Pancreas (tissue), 10 donors: Measurements from ENCODE around the gene WIF1. TPM values are rescaled to one million over a fixed set of nuclear protein-coding genes. Genes with fewer than 3 reads are reported as not detected.

Experiments used
- ATAC-seq, 4 donors: fragments of 200-7000 bp; cut with Tn5 transposase; one replicate each; pipeline versions ENCODE4 v1.8.0 to v1.9.1; 2020; ENCODE audit warnings: mild to moderate bottlenecking in 4 of 4, moderate library complexity in 4 of 4
- DNase-seq, 6 donors: peaks; one replicate each; pipeline ENCODE4 v3.0.0-alpha.2; 2020
- FAIRE-seq: peaks from 2 replicates; lab custom pipeline; 2012; peaks lifted over from hg19 to GRCh38; lab: Jason Lieb, UNC
- H3K27ac ChIP-seq, 4 donors: fragments of 200-600 bp; sonication (generic); 1 replicate in 3 of 4; 2 replicates in 1 of 4; pipeline versions ENCODE4 v1.5.0 to v1.8.0; 2020
- H3K27me3 ChIP-seq, 4 donors: fragments of 200-600 bp; one replicate each; pipeline ENCODE4 v1.8.0; 2021
- H3K36me3 ChIP-seq, 3 donors: fragments of 200-600 bp; sonication (generic) in 1 of 3; one replicate each; pipeline versions ENCODE4 v1.5.0 to v1.8.0; 2020 to 2021
- H3K4me1 ChIP-seq, 3 donors: fragments of 200-600 bp; one replicate each; pipeline ENCODE4 v1.8.0; 2021
- H3K4me3 ChIP-seq, 4 donors: fragments of 200-600 bp; sonication (generic) in 2 of 4; one replicate each; pipeline versions ENCODE4 v1.5.0 to v1.8.0; 2020 to 2021
- H3K9me3 ChIP-seq, 4 donors: fragments of 200-600 bp; one replicate each; pipeline ENCODE4 v1.8.0; 2021
- WGBS, 2 donors: extraction: QIAGEN DNeasy Blood & Tissue Kit; methylation state at CpG; one replicate each; pipeline ENCODE4 v1.1.7; 2013; 5-methylcytosine and 5-hydroxymethylcytosine counted together
- intact Hi-C, 3 donors: fragments of 100-400 bp; cut with DNase I; formaldehyde crosslinking; loops; one replicate each; pipeline versions ENCODE4 v1.11.1 to v1.14.2; 2022
- polyA plus RNA-seq, 2 donors: library from polyadenylated mRNA; stranded (reverse); fragments of 200-250 nt; gene quantifications; one replicate each; pipeline ENCODE4 v1.2.3, GENCODE V29; 2013
- total RNA-seq, 6 donors: library from RNA; stranded (reverse); fragmentation: NEBNext Ultra II Directional in 4 of 6; extraction: Animal tissue kit (Norgen Biotek cat#: 25700) in 4 of 6; gene quantifications; one replicate each; pipeline versions ENCODE4 v1.2.1 to v1.2.4, GENCODE V29; 2021 to 2023
- TF ChIP-seq, protein P1 (sequence below), 4 donors: fragments of 200-600 bp; sonication (generic) in 3 of 4; IDR thresholded peaks; one replicate each; pipeline versions ENCODE4 v1.5.0 to v1.8.0; 2021; ENCODE audit warnings: antibody characterized with exemption in 4 of 4
- donor health status: healthy with polysubstance abuse.
- donor health status: DM: no; HTN: no; CAD: no; lungs with moderate emphysema.
- donor health status: DM: no; HTN: no; CAD: no.
- donor health status: control.
- donor health status: control.
- donor health status: Bipolar disorder and iron deficiency.
- donor health status: DM: yes; HTN: yes; CAD: no.
- donor health status: DM: no; HTN: no; CAD: no.
- donor health status: DM: no; HTN: no; CAD: no.
- donor health status: DM: yes; HTN: yes; CAD: no.

The WIF1 gene
- total and polyA plus RNA-seq, 8 donors: 0.08 to 0.69 (median 0.46) TPM; not detected in 3

DNA sequence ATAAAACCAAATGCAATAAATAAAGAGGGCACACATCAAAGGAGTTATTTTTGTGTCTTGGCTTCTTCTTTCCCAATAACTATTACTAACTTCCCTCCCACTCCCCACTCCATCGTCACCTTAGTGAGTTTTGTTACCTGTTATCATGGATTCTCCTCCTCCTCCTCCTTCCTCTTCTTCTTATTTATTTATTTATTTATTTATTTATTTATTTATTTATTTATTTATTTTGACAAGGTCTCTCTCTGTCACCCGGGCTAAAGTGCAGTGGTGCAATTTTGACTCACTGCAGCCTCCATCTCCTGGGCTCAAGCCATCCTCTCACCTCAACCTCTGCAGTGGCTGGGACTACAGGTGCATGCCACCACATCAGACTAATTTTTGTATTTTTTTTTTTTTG lies 26.4 kb downstream of the WIF1 start:
- Histone ChIP-seq H3K4me1 (no peaks in the 10 kb centered on the region), H3K36me3 (no peaks in the 10 kb centered on the region), H3K27me3 (no peaks in the 10 kb centered on the region), H3K9me3 (no peaks in the 10 kb centered on the region), H3K27ac (no peak overlapping the region), H3K4me3 (no peak overlapping the region)
- WGBS, 2 donors: 72 to 92% methylated on average over 2 of the region's 2 CpGs
- DNase-seq (no peak), ATAC-seq (no peak), FAIRE-seq (no peak)
- intact Hi-C loops: no loop called here
- TF ChIP-seq, protein P1, sequence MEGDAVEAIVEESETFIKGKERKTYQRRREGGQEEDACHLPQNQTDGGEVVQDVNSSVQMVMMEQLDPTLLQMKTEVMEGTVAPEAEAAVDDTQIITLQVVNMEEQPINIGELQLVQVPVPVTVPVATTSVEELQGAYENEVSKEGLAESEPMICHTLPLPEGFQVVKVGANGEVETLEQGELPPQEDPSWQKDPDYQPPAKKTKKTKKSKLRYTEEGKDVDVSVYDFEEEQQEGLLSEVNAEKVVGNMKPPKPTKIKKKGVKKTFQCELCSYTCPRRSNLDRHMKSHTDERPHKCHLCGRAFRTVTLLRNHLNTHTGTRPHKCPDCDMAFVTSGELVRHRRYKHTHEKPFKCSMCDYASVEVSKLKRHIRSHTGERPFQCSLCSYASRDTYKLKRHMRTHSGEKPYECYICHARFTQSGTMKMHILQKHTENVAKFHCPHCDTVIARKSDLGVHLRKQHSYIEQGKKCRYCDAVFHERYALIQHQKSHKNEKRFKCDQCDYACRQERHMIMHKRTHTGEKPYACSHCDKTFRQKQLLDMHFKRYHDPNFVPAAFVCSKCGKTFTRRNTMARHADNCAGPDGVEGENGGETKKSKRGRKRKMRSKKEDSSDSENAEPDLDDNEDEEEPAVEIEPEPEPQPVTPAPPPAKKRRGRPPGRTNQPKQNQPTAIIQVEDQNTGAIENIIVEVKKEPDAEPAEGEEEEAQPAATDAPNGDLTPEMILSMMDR (IDR thresholded peaks at IDR 0.05): no peak

DNA sequence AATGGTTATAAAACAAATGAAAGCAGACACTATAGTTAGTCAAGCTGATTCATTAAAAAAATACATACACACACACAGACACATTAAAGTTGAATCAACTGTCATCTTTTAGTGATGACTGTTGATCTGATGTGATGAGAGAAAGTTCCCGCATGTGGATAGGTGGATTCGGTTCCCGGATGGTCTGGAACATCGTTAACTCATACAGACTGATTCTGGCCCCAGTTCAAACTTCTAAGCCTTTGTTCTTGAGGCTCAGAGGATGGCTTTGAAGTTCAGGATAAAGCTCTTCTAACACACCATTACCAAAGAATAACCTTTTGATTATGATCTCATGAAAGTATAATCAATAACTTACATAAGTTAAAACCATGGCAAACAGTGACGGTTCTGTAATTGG lies 27.5 kb downstream of the WIF1 start:
- ATAC-seq (no peak), DNase-seq (no peak), FAIRE-seq (no peak)
- Histone ChIP-seq H3K27me3 (no peaks in the 10 kb centered on the region), H3K36me3 (no peaks in the 10 kb centered on the region), H3K4me1 (no peaks in the 10 kb centered on the region), H3K4me3 (no peak overlapping the region), H3K9me3 (no peaks in the 10 kb centered on the region), H3K27ac (no peak overlapping the region)
- TF ChIP-seq, protein P1 (IDR thresholded peaks at IDR 0.05): no peak
- 36 to 40% methylated on average over 5 of the region's 5 CpGs for WGBS, 2 donors
- intact Hi-C loops: no loop called here

DNA sequence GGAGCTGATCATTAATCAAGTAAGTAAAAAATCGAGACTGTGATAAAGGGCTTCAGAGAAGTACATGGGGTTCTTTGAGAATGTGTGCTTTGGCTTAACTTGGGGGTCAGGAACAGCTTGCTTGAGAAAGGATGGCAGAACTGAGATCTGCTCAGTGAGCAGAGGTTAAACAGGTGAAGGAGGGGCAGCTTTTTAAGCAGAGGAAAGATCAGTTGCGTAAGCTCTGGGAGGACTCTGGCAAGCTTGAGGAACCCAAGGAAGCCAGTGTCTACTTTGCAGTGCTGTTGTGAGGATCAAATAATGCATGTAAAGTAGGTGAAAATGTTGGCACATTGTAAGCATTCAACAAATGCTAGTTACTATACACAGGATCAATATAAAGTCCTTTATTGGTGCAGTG lies 30.6 kb downstream of the WIF1 start:
- Histone ChIP-seq H3K36me3 (no peaks in the 10 kb centered on the region), H3K9me3 (no peaks in the 10 kb centered on the region), H3K27ac (no peak overlapping the region), H3K4me3 (no peak overlapping the region), H3K4me1 (no peaks in the 10 kb centered on the region), H3K27me3 (no peaks in the 10 kb centered on the region)
- DNase-seq (no peak), ATAC-seq (no peak), FAIRE-seq (no peak)
- whole genome bisulfite sequencing, 2 donors: 46 to 56% methylated on average over 2 of the region's 2 CpGs
- TF ChIP-seq, protein P1 (IDR thresholded peaks at IDR 0.05): no peak
- intact Hi-C loops: no loop called here

DNA sequence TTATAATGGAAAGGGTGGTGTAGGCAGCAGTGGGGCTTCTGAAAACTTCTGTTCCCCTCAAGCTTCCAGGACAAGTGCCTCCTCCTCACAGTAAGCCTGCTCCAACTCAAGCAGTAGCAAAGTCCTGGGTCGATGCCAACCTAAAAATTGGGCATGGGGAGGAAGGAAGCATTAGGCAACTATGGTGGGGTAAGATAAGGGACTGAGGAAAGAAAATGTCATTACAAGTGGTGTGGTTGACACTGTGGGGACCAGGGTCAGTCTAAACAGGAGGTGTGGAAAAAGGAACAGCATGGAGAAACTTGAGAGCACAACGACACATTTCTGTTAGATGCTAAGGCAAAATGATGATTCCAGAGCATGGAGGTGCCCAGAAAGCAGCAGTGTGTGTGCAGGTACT lies 34.9 kb downstream of the WIF1 start:
- Histone ChIP-seq H3K27me3 (no peaks in the 10 kb centered on the region), H3K27ac (no peak overlapping the region), H3K4me1 (no peaks in the 10 kb centered on the region), H3K9me3 (no peaks in the 10 kb centered on the region), H3K4me3 (no peak overlapping the region), H3K36me3 (no peaks in the 10 kb centered on the region)
- 69 to 73% methylated on average over 2 of the region's 2 CpGs for WGBS, 2 donors
- intact Hi-C loops: no loop called here
- DNase-seq (no peak), FAIRE-seq (no peak), ATAC-seq (no peak)
- TF ChIP-seq, protein P1 (IDR thresholded peaks at IDR 0.05): no peak

DNA sequence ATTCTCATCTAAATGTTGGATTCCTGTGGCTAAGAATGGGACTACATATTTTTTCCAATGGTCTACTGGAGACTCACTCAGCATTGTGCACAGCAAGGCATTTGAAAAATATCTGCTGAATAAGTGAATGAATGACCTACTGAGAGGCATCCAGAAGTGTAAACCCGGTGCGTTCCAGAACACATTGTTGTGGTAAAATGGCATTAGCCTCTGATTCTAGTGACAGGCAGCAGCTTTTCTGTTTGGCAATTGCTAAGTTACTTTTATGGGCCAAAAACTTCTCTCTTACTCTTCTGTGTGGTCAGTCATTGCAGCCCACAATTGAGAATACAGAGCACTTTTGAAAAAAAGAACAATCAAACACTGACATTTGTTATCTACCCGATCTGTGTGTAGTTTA lies 36.5 kb downstream of the WIF1 start:
- Histone ChIP-seq H3K27ac (no peak overlapping the region), H3K27me3 (no peaks in the 10 kb centered on the region)
- intact Hi-C loops: no loop called here

More for the DNA sequence above, 36.5 kb downstream of the WIF1 start:
- no peak for ATAC-seq
- no peak for DNase-seq
- TF ChIP-seq, protein P1 (IDR thresholded peaks at IDR 0.05): no peak
- no peak overlapping the region for H3K4me3 ChIP-seq
- 67 to 81% methylated on average over 3 of the region's 3 CpGs for WGBS, 2 donors
- FAIRE-seq: no peak
- no peaks in the 10 kb centered on the region for H3K4me1 ChIP-seq
- no peaks in the 10 kb centered on the region for H3K9me3 ChIP-seq
- H3K36me3 ChIP-seq: no peaks in the 10 kb centered on the region
